ENCODE results near the gene SPECC1. TPM values are rescaled to one million over a fixed set of nuclear protein-coding genes. Genes with fewer than 3 reads are reported as not detected.
"Not testable (repeated sequence)": the region's sequence is repeated elsewhere in the genome, so short reads cannot be mapped to it uniquely, and the experiment has no call there.

SPECC1 gene
- total RNA-seq, 1 donor from 2014 or later: 76.4 TPM

DNA sequence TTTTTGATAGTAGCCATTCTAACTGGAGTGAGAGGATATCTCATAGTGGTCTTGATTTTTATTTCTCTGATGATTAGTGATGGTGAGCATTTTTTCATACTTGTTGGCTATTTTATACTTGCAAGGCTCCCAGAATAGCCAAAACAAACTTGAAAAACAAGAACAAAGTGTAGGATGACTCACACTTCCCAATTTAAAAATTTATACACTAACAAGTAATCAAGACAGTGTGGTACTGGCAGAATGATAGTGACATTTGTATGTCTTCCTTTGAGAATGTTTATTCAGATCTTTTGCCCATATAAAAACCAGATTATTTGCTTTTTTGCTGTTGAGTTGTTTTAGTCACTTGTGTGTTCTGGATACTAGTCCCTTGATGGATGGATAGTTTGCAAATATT lies 17.8 kb downstream of the SPECC1 start:
- DNase-seq (ENCODE audit: low spot score in 2 of 2): no peak
- Histone ChIP-seq H3K27ac (peak overlapping the region in 1 of 2 donors; percentile 47), H3K36me3 (no peaks in the 10 kb centered on the region), H3K27me3 (no peaks in the 10 kb centered on the region), H3K9me3 (no peaks in the 10 kb centered on the region), H3K4me3 (no peak overlapping the region), H3K4me1 (peaks cover 0 to 9% of the 10 kb centered on the region in 2 donors)
- intact Hi-C loops (cut with DNase I): loop anchor here (2.0 to 5.0 kb wide), 2 partner anchors 35 to 68 kb away; no protein-coding TSS in a partner anchor
- TF ChIP-seq CTCF (IDR thresholded peaks at IDR 0.05): no peak

GRCh38 chr17:20028443-20028842 lies 19.3 kb downstream of the SPECC1 start:
- H3K9me3 ChIP-seq: no peaks in the 10 kb centered on the region
- DNase-seq (ENCODE audit: low spot score in 2 of 2): no peak
- peaks cover 0 to 5% of the 10 kb centered on the region in 2 donors for H3K4me1 ChIP-seq
- no peaks in the 10 kb centered on the region for H3K36me3 ChIP-seq
- peak overlapping the region in 1 of 2 donors; percentile 47 for H3K27ac ChIP-seq
- TF ChIP-seq CTCF (IDR thresholded peaks at IDR 0.05): no peak
- intact Hi-C loops (cut with DNase I): loop anchor here (5.0 kb wide), 1 partner anchor 34 kb away; no protein-coding TSS in a partner anchor
- H3K4me3 ChIP-seq: no peak overlapping the region
- H3K27me3 ChIP-seq: no peaks in the 10 kb centered on the region

GRCh38 chr17:20032636-20033035 lies 23.5 kb downstream of the SPECC1 start:
- intact Hi-C loops (cut with DNase I): no loop called here
- Histone ChIP-seq H3K4me1 (no peaks in the 10 kb centered on the region), H3K36me3 (no peaks in the 10 kb centered on the region), H3K9me3 (no peaks in the 10 kb centered on the region), H3K4me3 (no peak overlapping the region), H3K27me3 (no peaks in the 10 kb centered on the region), H3K27ac (no peak overlapping the region)
- no peak for DNase-seq (ENCODE audit: low spot score in 2 of 2)
- no peak for TF ChIP-seq CTCF (IDR thresholded peaks at IDR 0.05)

DNA sequence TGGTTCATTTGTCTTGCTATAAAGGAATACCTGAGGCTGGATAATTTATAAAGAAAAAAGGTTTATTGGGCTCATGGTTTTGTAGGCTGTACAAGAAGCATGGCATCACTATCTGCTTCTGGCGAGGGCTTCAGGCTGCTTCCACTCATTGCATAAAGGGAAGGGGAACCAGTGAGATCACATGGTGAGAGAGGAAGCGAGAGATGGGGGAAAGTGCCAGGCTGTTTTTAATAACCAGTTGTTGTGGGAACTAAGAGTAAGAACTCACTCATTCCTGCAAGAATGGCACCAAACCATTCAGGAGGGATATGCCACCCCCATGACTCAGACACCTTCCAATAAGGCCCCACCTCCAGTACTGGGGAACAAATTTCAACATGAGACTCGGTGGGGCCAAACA lies 24.3 kb downstream of the SPECC1 start:
- Histone ChIP-seq H3K4me3 (no peak overlapping the region), H3K27me3 (no peaks in the 10 kb centered on the region), H3K36me3 (no peaks in the 10 kb centered on the region), H3K9me3 (no peaks in the 10 kb centered on the region), H3K27ac (no peak overlapping the region), H3K4me1 (no peaks in the 10 kb centered on the region)
- no peak for TF ChIP-seq CTCF (IDR thresholded peaks at IDR 0.05)
- intact Hi-C loops (cut with DNase I): no loop called here
- DNase-seq (ENCODE audit: low spot score in 2 of 2): no peak

DNA sequence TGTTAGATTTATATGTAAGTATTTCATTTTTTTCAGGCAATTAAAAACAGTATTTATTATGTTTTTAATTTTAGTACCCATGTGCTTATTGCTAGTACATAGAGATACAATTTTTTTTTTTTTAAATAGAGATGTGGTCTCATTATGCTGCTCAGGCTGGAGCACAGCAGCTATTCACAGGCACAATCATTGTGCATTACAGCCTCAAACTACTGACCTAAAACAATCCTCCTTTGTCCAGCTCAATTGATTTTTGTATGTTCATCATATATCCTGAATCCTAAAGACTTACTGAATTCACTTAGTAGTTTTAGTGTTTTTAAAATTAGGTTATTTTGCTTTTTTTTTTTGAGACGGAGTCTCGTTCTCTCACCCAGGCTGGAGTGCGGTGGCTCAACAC lies 26.3 kb downstream of the SPECC1 start:
- H3K4me1 ChIP-seq: no peaks in the 10 kb centered on the region
- no peaks in the 10 kb centered on the region for H3K27me3 ChIP-seq
- no peaks in the 10 kb centered on the region for H3K36me3 ChIP-seq
- TF ChIP-seq CTCF (IDR thresholded peaks at IDR 0.05): no peak
- no peak overlapping the region for H3K4me3 ChIP-seq
- H3K27ac ChIP-seq: no peak overlapping the region
- intact Hi-C loops (cut with DNase I): no loop called here
- no peak for DNase-seq (ENCODE audit: low spot score in 2 of 2)
- H3K9me3 ChIP-seq: no peaks in the 10 kb centered on the region

- DNase-seq (ENCODE audit: low spot score in 2 of 2); H3K4me3 ChIP-seq; H3K9me3 ChIP-seq; H3K4me1 ChIP-seq; H3K27ac ChIP-seq; intact Hi-C loops (cut with DNase I); H3K36me3 ChIP-seq; H3K27me3 ChIP-seq: not testable (repeated sequence)
Observed at GRCh38 chr17:20037286-20037685, 28.1 kb downstream of the SPECC1 start.

Measured in ascending aorta (tissue), 2 donors.